K562 (cell line): Measurements from ENCODE around the gene LLCFC1. TPM values are rescaled to one million over a fixed set of nuclear protein-coding genes. Genes with fewer than 3 reads are reported as not detected.
A peak's percentile ranks its signal among the peaks of the same experiment; 100 is the strongest.

Experiments
- ATAC-seq: fragments of 200-7000 bp; cut with Tn5 transposase; 3 replicates; pipeline ENCODE4 v1.9.1; 2020; ENCODE audit warnings: moderate library complexity
- BruUV-seq: library from RNA; stranded (reverse); fragments of 400-500 nt; replicated peaks from 2 replicates; lab custom pipeline; 2021; lab: Mats Ljungman, UMichigan
- CTCF ChIA-PET: fragments of 300-600 bp; formaldehyde crosslinking; extraction: SDS; loops from one replicate; lab custom pipeline; 2021; ENCODE audit warnings: low intra/inter-chr PET ratio; lab: Yijun Ruan, JAX
- POLR2A ChIA-PET: fragments of 300-600, 350-650 bp; sonication (Branson Sonifier 250); formaldehyde crosslinking; extraction: SDS; loops from one replicate; lab custom pipeline; 2021; ENCODE audit warnings: antibody characterized with exemption, inconsistent platforms; lab: Yijun Ruan, JAX
- DNase-seq, 4 experiments: peaks; one replicate each; pipeline versions ENCODE4 v3.0.0 to v3.0.0-alpha.2; 2011 to 2018; ENCODE audit warnings: low spot score in 3 of 4, mixed read lengths in 3 of 4; ENCODE audit errors: extremely low read depth in 1 of 4
- FAIRE-seq: peaks from 2 replicates; lab custom pipeline; 2011; peaks lifted over from hg19 to GRCh38; lab: Jason Lieb, UNC
- H2AFZ ChIP-seq: 2 replicates; pipeline ENCODE4 v1.6.0; 2011; ENCODE audit warnings: low read depth, low read length, control low read depth, inconsistent platforms
- H3K27ac ChIP-seq: fragments of 200-600 bp; 3 replicates; pipeline ENCODE4 v1.8.0; 2011; ENCODE audit warnings: low read depth, mild to moderate bottlenecking, control low read depth, inconsistent platforms, low read length, moderate library complexity, mixed read lengths; ENCODE audit errors: extremely low read depth
- H3K27me3 ChIP-seq, 2 experiments: fragments of 300-600 bp in 1 of 2; 2 replicates in 1 of 2; 3 replicates in 1 of 2; pipeline versions ENCODE4 v1.6.0 to v1.8.0; 2011; ENCODE audit warnings: inconsistent platforms in 2 of 2, low read length in 2 of 2, mild to moderate bottlenecking in 1 of 2, mixed read lengths in 1 of 2, moderate library complexity in 1 of 2; ENCODE audit not compliant: control insufficient read depth in 2 of 2, insufficient read depth in 2 of 2
- H3K36me3 ChIP-seq: fragments of 300-600 bp; 3 replicates; pipeline ENCODE4 v1.8.0; 2011; ENCODE audit warnings: mild to moderate bottlenecking, low read length, inconsistent platforms; ENCODE audit not compliant: control insufficient read depth, insufficient read depth
- H3K4me1 ChIP-seq, 2 experiments: fragments of 200-600 bp in 1 of 2; replicated peaks in 1 of 2; 2 replicates in 1 of 2; 3 replicates in 1 of 2; pipeline versions ENCODE4 v1.5.1 to v1.8.0; 2011; ENCODE audit warnings: inconsistent platforms in 2 of 2, low read length in 2 of 2, mild to moderate bottlenecking in 1 of 2, mixed read lengths in 1 of 2, moderate library complexity in 1 of 2; ENCODE audit not compliant: control insufficient read depth in 2 of 2, insufficient read depth in 2 of 2
- H3K4me2 ChIP-seq: 2 replicates; pipeline ENCODE4 v1.6.1; 2011; ENCODE audit warnings: low read length, control low read depth, inconsistent platforms, mixed read lengths; ENCODE audit not compliant: insufficient read depth
- H3K4me3 ChIP-seq: fragments of 200-600 bp; sonication (generic), shearing (Covaris generic); 2 replicates; pipeline ENCODE4 v1.5.1; 2016; ENCODE audit warnings: control low read depth, inconsistent platforms
- H3K79me2 ChIP-seq: fragments of 200-600 bp; 3 replicates; pipeline ENCODE4 v1.8.0; 2011; ENCODE audit warnings: low read length, inconsistent platforms; ENCODE audit not compliant: control insufficient read depth, insufficient read depth
- H3K9ac ChIP-seq, 2 experiments: 2 replicates each; pipeline versions ENCODE4 v1.6.0 to v1.6.1; 2011; ENCODE audit warnings: low read depth in 2 of 2, low read length in 2 of 2, control low read depth in 1 of 2, inconsistent platforms in 1 of 2, mild to moderate bottlenecking in 1 of 2, mixed read lengths in 1 of 2; ENCODE audit not compliant: insufficient read depth in 1 of 2
- H3K9me1 ChIP-seq: one replicate; pipeline ENCODE4 v1.6.0; 2011; ENCODE audit warnings: inconsistent platforms, mild to moderate bottlenecking, low read length, moderate library complexity; ENCODE audit not compliant: control insufficient read depth, insufficient read depth
- H3K9me3 ChIP-seq: replicated peaks from 2 replicates; pipeline ENCODE4 v1.5.1; 2011; ENCODE audit warnings: low read depth, low read length, inconsistent platforms; ENCODE audit not compliant: control insufficient read depth, insufficient read depth
- H4K20me1 ChIP-seq: replicated peaks from 2 replicates; pipeline ENCODE4 v1.6.1; 2011; ENCODE audit warnings: low read length, inconsistent platforms, mixed read lengths; ENCODE audit not compliant: control insufficient read depth, insufficient read depth
- CC2D1A ChIP-seq: fragments of 450-650 bp; IDR thresholded peaks from 2 replicates; pipeline ENCODE4 v1.6.1; 2017; ENCODE audit warnings: mild to moderate bottlenecking
- FOXK1 ChIP-seq: sonication (generic); formaldehyde crosslinking; IDR thresholded peaks from 2 replicates; pipeline ENCODE4 v1.8.0; 2022; ENCODE audit warnings: missing genetic modification reagents, mild to moderate bottlenecking, borderline replicate concordance
- FOXM1 ChIP-seq, 2 experiments: fragments of 450-650 bp in 1 of 2; sonication (generic) in 1 of 2; formaldehyde crosslinking in 1 of 2; IDR thresholded peaks; 2 replicates each; pipeline versions ENCODE4 v1.6.1 to v1.9.0; 2017 to 2022; ENCODE audit warnings: low read depth in 2 of 2, mild to moderate bottlenecking in 2 of 2, missing genetic modification reagents in 1 of 2, moderate library complexity in 1 of 2
- HBP1 ChIP-seq: fragments of 450-650 bp; formaldehyde crosslinking; IDR thresholded peaks from 2 replicates; pipeline ENCODE4 v1.4.0; 2022; ENCODE audit warnings: missing genetic modification characterization
- HMBOX1 ChIP-seq: sonication (generic); IDR thresholded peaks from 2 replicates; pipeline ENCODE4 v1.6.1; 2016
- MED1 ChIP-seq: sonication (generic); formaldehyde crosslinking; IDR thresholded peaks from 2 replicates; pipeline ENCODE4 v1.8.1; 2023; ENCODE audit warnings: missing genetic modification reagents, borderline replicate concordance
- RBM39 ChIP-seq: fragments of 200-400 bp; formaldehyde crosslinking; optimal IDR thresholded peaks from 2 replicates; pipeline ENCODE3; 2018; ENCODE audit warnings: low read depth, low read length
- REST ChIP-seq, 2 experiments: fragments of 450-650 bp; formaldehyde crosslinking in 1 of 2; IDR thresholded peaks; 2 replicates each; pipeline versions ENCODE4 v1.4.0 to v1.6.1; 2014 to 2020; ENCODE audit warnings: mild to moderate bottlenecking in 2 of 2, borderline replicate concordance in 1 of 2, low read depth in 1 of 2
- SIRT6 ChIP-seq: IDR thresholded peaks from one replicate; pipeline ENCODE4 v1.6.1; 2012; ENCODE audit warnings: low read depth, mild to moderate bottlenecking, control low read depth, inconsistent platforms, low read length, moderate library complexity
- ZSCAN32 ChIP-seq: fragments of 450-650 bp; formaldehyde crosslinking; IDR thresholded peaks from 2 replicates; pipeline ENCODE4 v1.4.0; 2020; ENCODE audit warnings: mild to moderate bottlenecking, moderate library complexity
- WGBS: fragments of 100-300 bp; shearing (Covaris generic); methylation state at CpG from one replicate; pipeline ENCODE4 v1.1.6; 2016; ENCODE audit warnings: low coverage, mixed read lengths; ENCODE audit not compliant: insufficient coverage; ENCODE audit errors: missing lambda C conversion rate; 5-methylcytosine and 5-hydroxymethylcytosine counted together
- in situ Hi-C: fragments of 300-500 bp; cut with MboI; formaldehyde crosslinking; loops from 4 replicates; pipeline ENCODE4 v1.15.0; 2018; ENCODE audit warnings: inconsistent platforms, mixed read lengths
- intact Hi-C: fragments of 100-400 bp; cut with micrococcal nuclease; formaldehyde crosslinking; loops from 2 replicates; pipeline ENCODE4 v1.14.2; 2022
- polyA plus RNA-seq, 8 experiments: library from polyadenylated mRNA; depleted of rRNA in 4 of 8; stranded (reverse) in 5 of 8; unstranded in 3 of 8; fragments of >200 nt; fragmentation: Nextera tagmentation in 2 of 8; fragmentation: Illumina TruSeq in 1 of 8; extraction: Ambion mirVana in 2 of 8; extraction: Trizol in 1 of 8; gene quantifications; 2 replicates each; pipeline versions ENCODE4 v1.2.1 to v1.2.3, GENCODE V29; 2011 to 2014; ENCODE audit warnings: inconsistent platforms in 1 of 8, missing spikeins in 1 of 8
- total RNA-seq, 7 experiments: library from RNA; depleted of rRNA in 6 of 7; stranded (reverse); fragments of >200 nt in 6 of 7; fragmentation: Illumina TruSeq in 2 of 7; extraction: Trizol in 2 of 7; gene quantifications; 2 replicates each; pipeline versions ENCODE4 v1.2.1 to v1.2.3, GENCODE V29; 2011 to 2021; ENCODE audit warnings: low replicate concordance in 1 of 7

Gene LLCFC1
- total and polyA plus RNA-seq, 9 of the 15 experiments (the other 6 are each of a cell fraction or from before 2014, with no cell fraction given), result not detected

- Histone ChIP-seq H3K4me1 (peaks cover 44 to 79% of the 10 kb centered on the region in 2 experiments), H3K9me1 (no peaks in the 10 kb centered on the region), H2AFZ (0 out of 2 replicates have a peak overlapping the region, but pooled peaks have one; percentile 91), H3K4me2 (peak overlapping the region; percentile 98), H4K20me1 (peaks cover 15% of the 10 kb centered on the region), H3K9ac (peak overlapping the region; percentile 73 to 75), H3K79me2 (peaks cover 25% of the 10 kb centered on the region), H3K9me3 (no peaks in the 10 kb centered on the region), H3K36me3 (peaks cover 43% of the 10 kb centered on the region), H3K27ac (peak overlapping the region; percentile 74; the same call in 1 of the 3 replicates), H3K4me3 (peak overlapping the region; percentile 56), H3K27me3 (no peaks in the 10 kb centered on the region)
- BruUV-seq, result no TSS peak
- intact Hi-C loops (loop anchor here (1.0 to 2.0 kb wide), 4 partner anchors 22 to 107 kb away; partner anchors contain the start of gene LLCFC1), in situ Hi-C loops (no loop called here)
- WGBS, result 23% methylated on average over 5 of the region's 5 CpGs
- FAIRE-seq (no peak), ATAC-seq (peak; percentile 69), DNase-seq (peak; percentile 71 to 77 (median 74))
- ChIA-PET POLR2A (interaction anchor here (0.7 to 3.1 kb wide), 12 partner anchors 9 to 519 kb away, joined by 3 to 13 read pairs (median 6); no protein-coding TSS in a partner anchor), CTCF (interaction anchor here (1.3 to 3.1 kb wide), 2 partner anchors 42 to 80 kb away, joined by 4 to 15 read pairs; no protein-coding TSS in a partner anchor)
- TF ChIP-seq MED1 (CRISPR knock-in tag), result no peak
- TF ChIP-seq RBM39, result peak; percentile 58
- TF ChIP-seq FOXK1 (CRISPR knock-in tag), result 0 out of 2 replicates have a peak, but pooled peaks have one; percentile 31
- no peak for TF ChIP-seq FOXM1 (IDR thresholded peaks at IDR 0.05; ENCODE audit: low read depth)
- 0 out of 2 replicates have a peak, but pooled peaks have one; percentile 14 for TF ChIP-seq FOXM1 (CRISPR knock-in tag; IDR thresholded peaks at IDR 0.05; ENCODE audit: low read depth)
- 0 out of 2 replicates have a peak, but pooled peaks have one; percentile 20 for TF ChIP-seq CC2D1A
- no peak for TF ChIP-seq HMBOX1
- no peak for TF ChIP-seq HBP1 (CRISPR knock-in tag)
- peak; percentile 30; the same call in 1 of the 2 replicates for TF ChIP-seq REST (IDR thresholded peaks at IDR 0.05; ENCODE audit: borderline replicate concordance)
- no peak for TF ChIP-seq REST (CRISPR knock-in tag; IDR thresholded peaks at IDR 0.05; ENCODE audit: low read depth)
- no peak for TF ChIP-seq SIRT6
- no peak for TF ChIP-seq ZSCAN32 (CRISPR knock-in tag)
Observed at GRCh38 chr7:142960955-142961512, 21.8 kb downstream of the LLCFC1 start.
